Right renal pelvis (tissue), 4 donors: ENCODE results near the gene C4orf50. TPM values are rescaled to one million over a fixed set of nuclear protein-coding genes. Genes with fewer than 3 reads are reported as not detected.

Experiments
- DNase-seq, 4 donors: peaks; one replicate each; pipeline ENCODE4 v3.0.0-alpha.2; 2013; ENCODE audit warnings: low read depth in 4 of 4, low spot score in 3 of 4, missing footprints in 1 of 4
- polyA plus RNA-seq, 4 donors: library from polyadenylated mRNA; unstranded; fragments of 120-200 nt; gene quantifications; one replicate each; pipeline ENCODE4 v1.2.1, GENCODE V29; 2013; ENCODE audit not compliant: insufficient read length in 4 of 4

Gene C4orf50
- polyA plus RNA-seq, 4 donors = 0.01 TPM; not detected in 1

- DNase-seq = no peak
Observed at GRCh38 chr4:5897674-5898073, 120.6 kb downstream of the C4orf50 start.

- DNase-seq = no peak
Observed at GRCh38 chr4:5895287-5895686, 122.9 kb downstream of the C4orf50 start.

DNA sequence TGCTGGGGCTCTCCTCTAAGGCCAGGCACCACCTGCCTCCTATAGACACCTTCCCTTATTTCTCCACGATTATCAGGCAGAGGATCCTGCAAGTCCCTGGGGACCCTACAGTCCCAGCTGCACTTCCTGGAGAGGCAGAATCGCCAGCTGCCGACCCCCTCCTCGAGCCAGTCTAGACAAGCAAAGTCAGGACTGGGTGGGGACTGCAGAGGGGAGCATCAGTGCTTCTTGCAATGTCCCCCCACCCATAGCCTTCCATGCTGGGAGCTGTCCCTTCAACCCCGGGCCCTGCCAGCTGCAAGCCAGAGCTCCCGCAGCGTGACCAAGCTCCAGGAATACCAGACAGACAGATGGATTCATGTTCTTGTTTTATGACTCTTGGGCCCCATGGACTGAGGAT, 124.0 kb downstream of the C4orf50 start:
- no peak for DNase-seq

- DNase-seq = no peak
Observed at GRCh38 chr4:5893591-5893990, 124.6 kb downstream of the C4orf50 start.

GRCh38 chr4:5893004-5893580, 125.1 kb downstream of the C4orf50 start, which contains the start of gene CRMP1:
Gene CRMP1 (minus strand): TSS chr4:5893086. CDS start chr4:5892969, 117 bp downstream.
- no peak for DNase-seq

GRCh38 chr4:5892323-5893003, 125.8 kb downstream of the C4orf50 start:
- no peak for DNase-seq

- DNase-seq = no peak
Observed at GRCh38 chr4:5891563-5892322, 126.5 kb downstream of the C4orf50 start.

GRCh38 chr4:5890063-5890727, 128.0 kb downstream of the C4orf50 start:
- DNase-seq = peak in 1 of 4 donors; percentile 35

- DNase-seq = no peak
Observed at GRCh38 chr4:5889002-5889696, 129.1 kb downstream of the C4orf50 start.

GRCh38 chr4:5888222-5889001, 129.8 kb downstream of the C4orf50 start:
- no peak for DNase-seq

GRCh38 chr4:5887361-5888221, 130.6 kb downstream of the C4orf50 start:
- no peak for DNase-seq

- no peak for DNase-seq
Observed at GRCh38 chr4:5887011-5887360, 131.2 kb downstream of the C4orf50 start.

- no peak for DNase-seq
Observed at GRCh38 chr4:5885733-5886132, 132.5 kb downstream of the C4orf50 start.

DNA sequence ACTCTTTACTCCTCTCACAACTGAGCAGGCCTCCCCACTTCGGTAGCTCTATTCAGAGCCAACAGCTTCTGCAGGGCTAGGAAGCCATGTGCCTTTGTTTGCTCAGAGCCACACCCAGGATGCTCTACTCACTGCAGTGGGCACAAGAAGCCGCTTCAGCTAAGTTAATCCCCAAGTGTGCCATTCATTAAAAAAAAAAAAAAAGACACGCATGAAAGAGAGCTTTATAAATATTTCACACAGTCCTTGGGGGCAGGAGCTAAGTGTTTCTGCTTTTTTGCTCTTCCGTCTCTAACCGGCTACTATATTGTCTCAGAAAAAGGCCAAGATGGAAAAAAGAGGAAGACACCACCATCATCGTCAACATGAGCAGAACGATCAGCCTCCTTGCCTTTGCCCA, 133.4 kb downstream of the C4orf50 start:
- no peak for DNase-seq

DNA sequence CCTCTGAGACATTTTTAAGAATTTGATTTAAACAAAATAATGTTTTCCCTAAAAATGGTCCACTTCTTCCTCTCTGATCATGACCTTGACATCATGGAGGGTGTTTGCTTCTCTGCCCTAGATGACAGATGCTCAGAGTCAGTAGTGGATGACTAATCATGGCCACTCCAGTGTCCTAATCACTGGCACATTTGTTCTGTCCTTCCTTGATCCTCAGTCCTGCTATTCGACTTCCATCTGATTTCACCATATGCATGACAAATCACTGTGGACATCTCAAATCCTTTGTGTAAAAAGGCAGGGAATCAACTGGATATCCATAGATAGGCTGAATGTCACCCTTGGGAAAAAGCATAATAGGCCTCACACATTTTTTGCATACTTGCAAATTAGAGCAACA, 134.3 kb downstream of the C4orf50 start:
- DNase-seq = no peak

- no peak for DNase-seq
Observed at GRCh38 chr4:5882947-5883346, 135.3 kb downstream of the C4orf50 start.

DNA sequence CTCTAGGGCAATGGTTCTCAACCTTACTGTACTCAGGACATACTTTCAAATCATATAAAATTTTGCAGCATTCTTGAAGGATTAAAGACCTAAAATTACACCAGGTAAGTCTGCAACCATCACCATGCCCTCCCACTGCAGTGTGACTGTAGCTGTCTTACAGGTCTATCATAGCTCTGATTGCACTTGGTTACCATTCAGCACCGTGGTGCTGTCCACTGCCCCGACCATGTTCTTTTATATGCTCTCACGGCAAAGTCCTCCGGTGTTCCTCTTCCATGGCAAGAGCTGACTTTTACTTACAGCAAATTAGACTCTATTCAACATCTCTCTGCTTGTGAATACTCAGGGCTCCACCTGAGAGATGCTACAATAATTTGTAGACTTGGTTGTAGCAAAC, 136.9 kb downstream of the C4orf50 start:
- no peak for DNase-seq

DNA sequence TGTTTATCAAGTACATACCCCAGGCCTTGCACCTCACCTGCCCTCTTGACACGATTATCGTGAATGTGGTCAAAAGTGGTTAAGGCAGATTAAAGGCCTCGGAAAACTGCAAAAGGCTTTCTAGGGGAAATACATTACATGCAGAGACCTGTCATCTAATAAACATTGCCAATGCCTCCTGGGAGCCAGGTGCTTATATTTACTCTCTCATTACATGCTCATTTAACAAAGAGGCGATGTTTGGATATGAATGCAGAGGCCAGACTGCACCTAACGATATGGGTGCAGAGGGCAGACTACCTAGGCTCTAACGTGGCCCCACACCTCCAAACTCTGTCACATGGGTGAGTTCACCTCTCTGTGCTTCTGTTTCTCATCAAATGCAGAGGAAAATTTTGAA, 139.9 kb downstream of the C4orf50 start:
- no peak for DNase-seq

- no peak for DNase-seq
Observed at GRCh38 chr4:5877392-5877791, 140.8 kb downstream of the C4orf50 start.
